Activated T-cell treated with anti-CD3 and anti-CD28 coated beads for 4 hours (primary cell): ENCODE data around the gene FARSA.
"Not testable (repeated sequence)": the region's sequence is repeated elsewhere in the genome, so short reads cannot be mapped to it uniquely, and the experiment has no call there.

ENCODE experiments used
- DNase-seq: peaks from one replicate; pipeline ENCODE4 v3.0.0-alpha.2; 2020

Gene FARSA

DNA sequence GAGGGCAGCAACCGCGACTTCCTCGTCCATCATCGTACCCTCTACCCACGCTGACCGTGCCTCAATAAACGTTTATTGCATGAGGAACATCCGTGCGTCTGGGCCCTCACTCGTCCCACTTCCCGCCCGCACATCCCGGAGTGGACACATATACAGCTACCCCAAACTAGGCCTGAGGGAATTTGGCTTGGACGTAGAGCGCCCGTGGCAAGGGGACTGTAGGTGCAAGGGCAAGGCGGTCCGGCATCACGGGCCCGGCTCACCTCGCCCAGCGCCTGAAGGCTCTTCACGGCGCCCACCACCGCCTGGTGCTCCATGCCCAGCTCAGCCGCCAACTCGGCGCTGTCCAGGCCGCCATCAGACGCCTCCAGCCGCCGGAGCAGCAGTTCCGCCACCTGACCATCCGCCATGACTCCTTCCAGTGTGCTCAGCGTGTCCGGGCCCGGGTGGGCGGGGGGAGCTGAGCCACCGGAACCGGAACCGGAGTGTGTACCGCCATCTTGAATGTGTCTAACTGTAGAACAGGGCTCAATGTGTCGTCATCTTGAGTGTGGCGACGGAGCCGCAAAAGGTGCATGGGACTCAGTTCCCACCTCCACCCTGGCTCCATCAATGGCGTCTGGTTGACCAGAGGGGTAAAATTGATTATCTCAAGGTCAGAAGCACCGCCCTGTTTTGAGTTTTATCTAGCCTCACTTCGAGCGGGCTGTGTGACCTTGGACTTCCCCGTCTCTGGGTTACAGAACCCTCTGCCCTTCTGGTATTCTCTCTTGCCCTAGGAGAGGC, at the start of gene FARSA:
TSS of gene FARSA (minus strand) at position 425 of the 786 bp plus-strand sequence. CDS start at position 410, 15 bp downstream.
- peak; percentile 86 for DNase-seq

DNA sequence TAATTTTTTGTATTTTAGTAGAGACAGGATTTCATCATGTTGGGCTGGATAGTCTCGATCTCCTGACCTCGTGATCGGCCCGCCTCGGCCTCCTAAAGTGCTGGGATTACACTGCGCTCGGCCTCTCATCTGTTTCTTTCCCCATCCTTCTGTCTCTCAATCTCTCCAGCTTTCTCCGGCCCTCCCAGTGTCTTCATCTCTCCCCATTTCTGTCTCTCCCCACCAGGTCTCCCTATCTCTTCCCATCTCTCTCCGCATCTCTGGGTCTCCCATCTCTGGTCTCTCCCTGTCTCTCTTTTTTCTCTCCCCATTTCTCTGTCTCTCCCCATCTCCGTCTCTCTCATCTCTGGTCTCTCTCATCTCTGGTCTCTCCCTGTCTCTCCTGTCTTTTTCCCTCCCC, 49.6 kb upstream of the FARSA start:
- DNase-seq: no peak

DNA sequence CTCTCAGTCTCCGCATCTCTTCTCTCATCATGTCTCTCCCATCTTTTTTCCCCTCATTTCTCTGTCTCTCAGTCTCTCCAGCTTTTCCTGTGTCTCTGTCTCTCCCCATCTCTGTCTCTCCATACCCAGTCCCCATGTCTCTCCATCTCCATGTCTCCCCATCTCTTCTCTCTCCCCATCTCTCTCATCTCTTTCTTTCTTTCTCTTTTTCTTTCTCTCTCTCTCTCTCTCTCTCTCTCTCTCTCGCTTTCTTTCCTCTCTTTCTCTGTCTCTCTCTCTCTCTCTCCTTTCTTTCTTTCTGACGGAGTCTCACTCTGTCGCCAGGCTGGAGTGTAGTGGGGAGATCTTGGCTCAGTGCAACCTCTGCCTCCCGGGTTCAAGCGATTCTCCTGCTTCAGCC, 49.1 kb upstream of the FARSA start:
- no peak for DNase-seq

DNA sequence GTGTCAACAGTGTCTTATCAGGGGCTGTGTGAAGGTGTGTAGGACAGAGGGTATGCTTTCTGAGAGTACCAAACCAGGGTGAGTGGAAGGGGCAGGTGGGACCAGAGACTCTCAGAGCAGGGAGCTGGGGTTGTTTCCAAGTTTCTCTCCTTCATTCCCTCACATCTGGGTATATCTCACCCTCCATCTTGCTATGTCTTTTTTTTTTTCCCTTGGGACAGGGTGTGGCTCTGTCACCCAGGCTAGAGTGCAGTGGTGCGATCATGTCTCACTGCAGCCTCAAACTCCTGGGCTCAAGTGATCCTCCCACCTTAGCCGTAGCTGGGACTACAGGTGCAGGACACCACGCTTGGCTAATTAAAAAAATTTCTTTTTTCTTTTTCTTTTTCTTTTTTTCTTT, 46.5 kb upstream of the FARSA start:
- no peak for DNase-seq

DNA sequence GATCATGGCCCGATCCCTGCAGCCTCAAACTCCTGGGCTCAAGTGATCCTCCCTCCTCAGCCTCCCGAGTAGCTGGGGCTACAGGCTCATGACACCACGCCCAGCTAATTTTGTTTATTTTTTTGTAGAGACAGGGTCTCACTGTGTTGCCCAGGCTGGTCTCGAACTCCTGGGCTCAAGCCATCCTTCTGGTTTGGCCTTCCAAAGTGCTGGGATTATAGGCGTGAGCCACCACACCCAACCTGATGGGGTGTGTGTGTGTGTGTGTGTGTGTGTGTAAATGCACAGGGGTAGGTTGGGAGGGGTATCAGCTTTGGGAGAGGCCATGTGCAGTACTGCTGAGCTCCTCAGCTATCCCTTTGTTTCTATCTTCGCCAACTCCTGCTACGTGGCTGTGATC, 42.6 kb upstream of the FARSA start:
- DNase-seq: not testable (repeated sequence)

DNA sequence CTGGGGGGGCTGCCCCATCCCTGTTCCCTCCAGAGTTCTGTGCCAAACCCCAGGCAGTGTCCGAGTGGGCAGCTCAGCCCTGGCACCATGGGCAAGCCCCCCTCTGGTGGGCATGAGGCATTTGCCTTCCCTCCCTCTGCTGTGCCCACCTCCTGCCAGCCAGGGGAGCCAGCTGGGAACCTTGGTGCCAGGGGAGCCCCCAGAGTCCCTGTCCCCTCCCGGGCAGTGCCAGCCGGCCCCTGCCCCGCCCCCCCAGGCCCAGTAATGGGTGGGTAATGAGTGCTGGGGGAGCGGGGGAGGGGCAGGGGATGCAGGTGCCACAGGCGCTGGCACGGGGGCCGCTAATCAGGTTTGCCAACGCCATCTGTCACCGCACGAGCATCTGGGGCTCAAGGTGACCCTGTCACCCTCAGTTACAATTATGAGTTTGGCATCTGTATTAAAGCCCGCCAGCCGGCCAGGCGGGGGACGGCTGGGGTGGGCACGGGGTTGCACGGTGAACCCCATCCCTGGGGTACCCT, 41.8 kb upstream of the FARSA start:
- DNase-seq: no peak

DNA sequence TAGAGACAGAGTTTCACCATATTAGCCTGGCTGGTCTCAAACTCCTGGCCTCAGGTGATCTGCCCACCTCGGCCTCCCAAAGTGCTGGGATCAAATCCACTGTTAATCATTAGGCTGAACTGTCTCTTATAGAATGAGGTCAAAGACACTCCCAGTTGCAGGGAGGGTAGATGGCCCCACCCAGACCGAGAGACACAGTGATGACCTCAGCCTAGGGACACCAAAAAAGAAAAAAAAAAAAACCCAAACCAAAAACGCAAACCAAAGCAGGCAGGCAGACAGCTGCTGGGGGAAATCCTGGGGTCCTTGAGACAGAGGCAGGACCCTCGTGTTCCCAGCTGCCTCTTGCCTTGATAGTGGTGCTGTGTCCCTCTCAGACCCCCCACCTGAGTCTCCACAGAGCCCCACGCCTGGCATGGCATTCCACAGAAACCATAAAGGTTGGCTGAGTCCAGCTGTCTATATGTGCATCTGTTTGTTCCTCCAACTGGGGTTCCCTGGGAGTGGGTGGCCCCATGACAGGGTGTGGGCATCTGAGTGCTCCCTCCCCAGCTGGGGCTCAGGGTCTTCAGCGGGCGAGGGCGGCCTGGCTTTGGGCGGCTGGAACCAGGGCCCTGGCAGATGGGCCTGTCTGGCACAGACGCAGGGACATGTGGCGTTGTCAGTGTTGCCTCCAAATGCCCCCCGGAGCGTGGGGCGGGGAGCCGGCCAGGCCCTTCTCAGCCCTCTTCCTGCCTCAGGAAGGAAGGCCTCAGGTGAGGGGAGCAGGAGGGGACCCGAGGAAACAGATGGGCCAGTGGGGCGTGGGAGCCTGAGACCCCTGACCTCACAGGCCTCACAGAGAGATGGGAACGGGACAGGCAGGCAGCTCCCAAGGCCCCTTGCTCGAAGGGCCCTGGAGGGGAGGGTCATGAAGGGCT, 41.0 kb upstream of the FARSA start:
- DNase-seq: no peak

DNA sequence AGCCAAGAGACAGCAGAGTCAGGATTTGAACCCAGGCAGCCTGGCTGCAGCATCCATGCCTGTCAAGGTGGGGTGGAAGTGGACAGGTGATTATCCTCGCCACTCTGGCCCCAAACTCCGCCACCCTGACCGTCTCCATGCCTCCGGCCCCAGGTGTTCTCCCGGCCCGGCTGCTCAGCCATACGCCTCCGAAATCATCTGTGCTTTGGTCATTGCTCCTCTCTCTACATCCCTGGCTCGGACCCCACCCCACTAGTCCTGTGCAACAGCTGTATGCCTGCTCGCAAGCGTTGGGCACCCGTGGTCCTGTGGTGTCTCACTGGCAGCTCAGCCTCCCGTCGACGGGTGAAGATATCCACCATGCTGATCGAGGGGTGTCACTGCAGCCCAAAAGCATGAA, 39.7 kb upstream of the FARSA start:
- DNase-seq: no peak

DNA sequence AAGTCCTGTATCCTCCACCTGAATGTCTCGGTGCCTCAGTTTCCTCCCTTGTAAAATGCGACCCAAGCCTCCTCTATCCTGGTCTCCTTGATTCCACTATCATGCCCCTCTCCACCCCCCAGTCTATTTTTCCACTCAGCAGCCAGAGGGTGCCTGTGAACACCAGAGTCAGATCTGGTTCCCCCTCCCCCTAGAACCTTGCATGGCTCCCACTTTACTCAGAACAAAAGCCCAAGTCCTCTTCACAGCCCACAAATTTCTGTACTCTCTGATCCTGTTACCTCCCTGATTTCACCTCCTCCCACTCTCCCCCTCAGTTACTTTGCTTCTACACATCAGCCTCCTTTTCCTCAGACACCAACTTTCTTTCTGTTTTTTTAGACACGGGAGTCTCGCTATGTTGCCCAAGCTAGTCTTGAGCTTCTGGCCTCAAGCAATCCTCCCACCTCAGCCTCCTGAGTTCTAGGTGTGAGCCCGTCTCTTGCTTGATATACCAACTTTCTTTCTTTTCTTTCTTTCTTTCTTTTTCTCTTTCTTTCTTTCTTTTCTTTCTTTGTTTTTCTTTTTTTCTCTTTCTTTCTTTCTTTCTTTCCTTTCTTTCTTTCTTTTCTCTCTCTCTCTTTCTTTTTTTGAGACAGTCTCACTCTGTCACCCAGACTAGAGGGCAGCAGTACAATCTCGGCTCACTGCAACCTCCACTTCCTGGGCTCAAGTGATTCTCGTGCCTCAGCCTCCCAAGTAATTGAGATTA, 36.7 kb upstream of the FARSA start:
- no peak for DNase-seq

DNA sequence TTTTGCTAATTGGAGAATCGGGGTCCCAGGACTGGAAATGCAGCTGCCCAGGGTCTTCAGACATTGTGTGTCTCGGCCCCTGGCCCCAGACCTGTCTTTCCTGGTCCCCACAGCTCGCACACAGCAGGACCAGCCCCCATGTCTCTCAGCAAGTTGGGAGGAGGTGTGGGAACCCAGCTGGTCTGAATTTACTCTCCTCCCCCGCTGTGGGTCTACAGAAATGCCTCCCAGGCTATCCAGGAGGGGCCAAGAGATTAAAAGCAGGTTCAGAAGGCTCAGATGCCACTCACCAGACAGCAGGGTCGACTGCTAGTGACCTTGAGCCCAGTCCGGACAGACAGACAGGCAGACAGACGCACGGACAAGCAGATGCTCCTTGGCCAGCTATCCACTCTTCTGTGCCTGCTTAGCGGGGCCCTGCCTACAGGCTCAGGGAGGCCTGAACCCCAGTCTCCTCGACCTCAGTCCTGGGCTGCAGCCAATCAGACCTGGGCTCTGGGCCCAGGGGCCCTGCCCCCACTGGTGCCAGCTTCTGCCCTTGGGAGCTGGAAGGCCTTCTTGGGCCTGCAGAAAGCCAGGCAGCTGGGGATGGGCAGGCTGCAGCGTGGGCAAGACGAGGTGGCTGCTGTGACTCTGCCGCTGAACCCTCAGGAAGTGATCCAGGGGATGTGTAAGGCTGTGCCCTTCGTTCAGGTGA, 35.9 kb upstream of the FARSA start, which contains the start of gene DAND5:
TSS of gene DAND5 (plus strand) at position 285 of the 697 bp plus-strand sequence. CDS start at position 370, 85 bp downstream.
- no peak for DNase-seq

DNA sequence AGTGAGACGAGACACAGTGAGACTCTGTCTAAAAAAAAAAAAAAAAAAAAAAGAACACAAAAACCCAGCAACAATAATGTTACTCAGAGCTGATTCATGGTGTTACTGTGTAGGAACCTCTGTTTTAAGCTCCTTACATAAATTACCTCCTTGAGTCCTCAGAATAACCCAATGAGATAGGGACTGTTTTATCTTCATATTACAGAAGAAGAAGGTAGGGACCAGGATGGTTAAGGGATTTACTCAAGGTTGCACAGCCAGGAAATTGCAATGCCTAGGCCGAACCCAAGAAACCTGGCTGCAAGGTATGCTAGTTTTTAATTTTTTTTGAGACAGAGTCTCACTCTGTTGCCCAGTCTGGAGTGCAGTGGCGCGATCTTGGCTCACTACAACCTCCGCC, 34.4 kb upstream of the FARSA start:
- no peak for DNase-seq

DNA sequence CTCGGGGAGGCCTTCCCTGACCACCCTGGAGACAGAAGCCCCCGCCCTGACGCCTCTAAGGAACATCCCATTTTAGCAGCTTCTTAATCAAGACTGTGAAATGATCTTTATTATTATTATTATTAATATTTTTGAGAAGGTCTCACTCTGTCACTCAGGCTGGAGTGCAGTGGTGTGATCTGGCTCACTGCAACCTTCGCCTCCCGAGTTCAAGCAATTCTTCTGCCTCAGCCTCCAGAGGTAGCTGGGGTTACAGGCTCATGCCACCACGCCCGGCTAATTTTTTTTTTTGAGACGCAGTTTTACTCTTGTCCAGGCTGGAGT, 32.3 kb upstream of the FARSA start:
- no peak for DNase-seq

DNA sequence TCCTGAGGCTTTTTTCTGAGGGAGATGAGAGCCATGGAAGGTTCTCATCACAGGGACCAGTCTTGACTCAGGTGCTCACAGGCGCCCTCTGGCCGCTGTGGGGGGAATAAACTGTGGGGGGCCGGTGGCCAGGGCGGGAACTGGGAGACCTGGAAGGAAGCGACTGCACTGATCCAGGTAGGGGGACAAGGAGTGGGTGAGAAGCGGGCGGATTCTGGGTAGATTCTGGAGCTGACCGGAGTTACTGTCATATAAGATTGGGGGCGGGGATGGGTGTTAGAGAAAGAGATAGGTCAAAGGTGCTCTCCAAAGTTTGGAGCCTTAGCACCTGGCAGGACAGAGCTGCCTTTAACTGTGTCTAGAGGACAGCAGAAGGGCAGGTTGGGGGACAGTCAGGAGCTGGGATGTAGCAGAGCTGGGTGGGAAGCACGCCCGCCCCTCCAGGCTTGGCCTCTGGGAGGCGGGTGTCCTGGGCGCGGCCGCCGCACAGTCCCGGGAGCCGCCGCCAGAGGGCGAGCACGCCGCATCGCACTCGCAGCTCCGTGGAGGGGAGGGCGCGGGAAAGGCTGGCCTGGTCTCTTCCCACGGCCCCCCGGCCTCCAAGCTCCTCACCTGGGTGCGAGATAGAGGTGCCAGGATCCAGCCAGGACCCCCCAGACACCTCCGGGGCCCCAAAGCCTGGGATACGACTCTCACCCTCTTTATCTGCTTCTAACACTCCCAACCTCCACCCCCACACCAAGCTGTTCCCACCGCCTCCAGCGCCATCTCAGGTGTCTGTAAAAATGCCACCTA, 31.7 kb upstream of the FARSA start:
- DNase-seq: peak; percentile 79

DNA sequence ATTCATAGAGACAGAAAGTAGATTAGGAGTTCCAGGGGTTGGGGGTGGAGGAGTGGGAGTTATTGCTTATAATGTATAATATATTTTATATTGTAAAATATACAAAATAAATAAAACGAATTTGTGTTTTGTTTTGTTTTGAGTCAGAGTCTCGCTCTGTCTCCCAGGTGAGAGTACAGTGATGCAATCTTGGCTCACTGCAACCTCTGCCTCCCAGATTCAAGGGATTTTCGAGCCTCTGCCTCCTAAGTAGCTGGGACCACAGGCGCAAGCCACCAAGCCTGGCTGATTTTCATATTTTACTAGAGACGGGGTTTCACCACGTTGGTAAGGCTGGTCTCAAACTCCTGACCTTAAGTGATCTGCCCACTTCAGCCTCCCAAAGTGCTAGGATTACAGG, 26.0 kb upstream of the FARSA start:
- no peak for DNase-seq

DNA sequence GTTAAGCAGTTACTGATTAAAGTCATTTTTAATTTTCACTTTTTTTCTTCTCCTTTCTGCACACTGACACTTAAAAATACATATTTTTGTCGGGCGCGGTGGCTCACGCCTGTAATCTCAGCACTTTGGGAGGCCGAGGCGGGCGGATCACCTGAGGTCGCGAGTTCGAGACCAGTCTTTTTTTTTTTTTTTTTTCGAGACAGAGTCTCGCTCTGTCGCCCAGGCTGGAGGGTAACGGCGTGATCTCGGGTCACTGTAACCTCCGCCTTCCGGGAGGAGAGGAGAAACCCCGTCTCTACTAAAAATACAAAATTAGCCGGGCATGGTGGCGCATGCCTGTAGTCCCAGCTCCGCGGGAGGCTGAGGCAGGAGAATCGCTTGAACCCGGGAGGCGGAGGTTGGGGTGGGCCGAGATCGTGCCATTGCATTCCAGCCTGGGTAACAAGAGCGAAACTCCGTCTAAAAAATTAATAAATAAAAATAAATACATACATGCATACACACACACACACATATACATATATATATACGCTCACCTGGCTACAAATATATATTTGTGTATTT, 24.0 kb upstream of the FARSA start:
- not testable (repeated sequence) for DNase-seq

DNA sequence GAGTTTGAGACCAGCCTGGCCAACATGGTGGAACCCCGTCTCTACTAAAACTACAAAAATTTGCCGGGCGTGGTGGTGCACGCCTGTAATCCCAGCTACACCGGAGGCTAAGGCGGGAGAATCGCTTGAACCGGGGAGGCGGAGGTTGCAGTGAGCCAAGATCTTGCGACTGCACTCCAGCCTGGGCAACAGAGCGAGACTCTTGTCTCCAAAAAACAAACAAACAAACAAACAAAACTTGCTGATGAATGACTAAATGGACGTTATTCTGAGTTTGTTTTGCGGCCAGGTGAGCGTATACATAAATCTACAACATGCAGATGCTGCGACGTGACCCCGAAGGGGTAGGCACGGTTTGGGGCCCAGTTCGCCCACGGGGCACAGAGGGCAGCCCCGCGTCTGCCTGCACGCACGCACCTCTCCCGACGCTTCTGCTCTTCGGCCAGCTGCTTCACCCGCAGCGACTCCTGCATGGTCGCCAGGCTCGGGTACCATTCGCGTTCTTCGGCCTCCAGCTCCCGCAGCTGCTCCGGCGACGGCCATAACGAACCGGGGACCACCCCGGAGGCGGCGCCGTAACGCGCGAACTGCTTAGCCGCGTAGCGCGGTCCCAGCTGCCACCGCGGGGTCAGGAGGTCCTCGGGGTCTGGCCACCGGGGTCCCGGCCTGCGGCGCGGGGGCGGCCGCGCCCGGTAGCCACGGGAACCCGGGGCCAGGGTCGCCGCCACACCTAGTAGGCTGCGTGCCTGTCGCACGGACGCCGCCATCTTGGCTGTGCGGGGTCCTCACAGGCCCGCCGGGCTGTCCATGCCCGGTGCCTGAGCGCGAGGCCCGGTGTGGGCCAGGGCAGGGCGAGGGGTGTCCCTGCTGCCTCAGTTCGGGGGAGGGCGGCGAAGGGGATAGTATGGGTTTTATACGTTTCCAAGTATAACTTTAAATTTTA, 23.2 kb upstream of the FARSA start, which contains the start of gene GADD45GIP1:
TSS of gene GADD45GIP1 (minus strand) at position 778 of the 943 bp plus-strand sequence. CDS start at position 767, 11 bp downstream.
- peak; percentile 80 for DNase-seq

DNA sequence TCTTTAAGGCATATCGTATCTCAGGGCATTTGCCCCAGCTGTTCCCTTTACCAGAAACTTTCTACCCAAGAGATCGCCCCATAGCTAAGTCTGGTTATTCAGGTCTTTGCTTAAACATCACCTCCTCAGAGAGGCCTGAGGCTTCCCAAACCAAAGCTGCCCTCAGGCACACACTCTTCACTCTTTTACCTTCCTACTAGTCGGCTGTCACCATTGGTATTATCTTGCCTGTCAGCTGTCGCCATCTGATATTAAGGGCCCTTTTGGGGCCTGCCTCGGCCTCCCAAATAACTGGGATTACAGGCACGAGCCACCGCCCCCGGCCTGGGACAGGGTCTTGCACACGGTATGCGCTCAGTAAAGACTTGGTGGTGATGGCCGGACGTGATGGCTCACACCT, 22.5 kb upstream of the FARSA start:
- no peak for DNase-seq

DNA sequence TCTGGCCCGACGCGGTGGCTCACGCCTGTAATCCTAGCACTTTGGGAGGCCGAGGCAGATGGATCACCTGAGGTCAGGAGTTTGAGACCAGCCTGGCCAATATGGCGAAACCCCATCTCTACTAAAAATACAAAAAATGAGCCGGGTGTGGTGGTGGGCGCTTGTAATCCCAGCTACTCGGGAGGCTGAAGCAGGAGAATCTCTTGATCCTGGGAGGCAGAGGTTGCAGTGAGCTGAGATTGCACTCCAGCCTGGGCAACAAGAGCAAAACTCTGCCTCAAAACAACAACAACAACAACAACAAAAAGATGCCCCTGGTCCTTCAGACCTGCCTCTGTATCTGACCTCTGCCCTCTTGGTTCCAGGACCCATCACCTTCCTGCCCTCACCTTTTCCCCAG, 22.1 kb upstream of the FARSA start:
- not testable (repeated sequence) for DNase-seq

DNA sequence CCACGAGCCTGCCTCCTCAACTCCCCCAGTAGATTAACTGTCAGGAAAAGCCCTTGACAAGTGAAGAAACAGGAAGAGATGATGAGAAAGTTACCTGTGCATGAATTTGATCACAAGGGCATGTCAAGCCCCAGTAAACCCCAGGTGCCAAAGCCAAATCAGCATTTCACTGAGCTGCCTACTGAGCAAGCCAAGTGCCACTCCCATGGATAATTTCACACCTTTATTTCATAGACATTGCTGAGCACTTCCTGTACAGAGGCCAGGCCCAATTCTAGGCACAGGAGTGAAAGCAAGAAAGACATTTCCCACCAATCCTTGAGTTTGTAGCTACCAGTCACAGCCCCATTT, 21.1 kb upstream of the FARSA start:
- no peak for DNase-seq
